HG02610 (cell line): Measurements from ENCODE around the gene SPCS3.
"Not testable (repeated sequence)": the region's sequence is repeated elsewhere in the genome, so short reads cannot be mapped to it uniquely, and the experiment has no call there.

Experiments used
- ATAC-seq: cut with Tn5 transposase; IDR thresholded peaks from one replicate; pipeline ENCODE4 v1.9.1; 2021; ENCODE audit warnings: mild to moderate bottlenecking, moderate library complexity; ENCODE audit not compliant: unreplicated experiment

The SPCS3 gene

DNA sequence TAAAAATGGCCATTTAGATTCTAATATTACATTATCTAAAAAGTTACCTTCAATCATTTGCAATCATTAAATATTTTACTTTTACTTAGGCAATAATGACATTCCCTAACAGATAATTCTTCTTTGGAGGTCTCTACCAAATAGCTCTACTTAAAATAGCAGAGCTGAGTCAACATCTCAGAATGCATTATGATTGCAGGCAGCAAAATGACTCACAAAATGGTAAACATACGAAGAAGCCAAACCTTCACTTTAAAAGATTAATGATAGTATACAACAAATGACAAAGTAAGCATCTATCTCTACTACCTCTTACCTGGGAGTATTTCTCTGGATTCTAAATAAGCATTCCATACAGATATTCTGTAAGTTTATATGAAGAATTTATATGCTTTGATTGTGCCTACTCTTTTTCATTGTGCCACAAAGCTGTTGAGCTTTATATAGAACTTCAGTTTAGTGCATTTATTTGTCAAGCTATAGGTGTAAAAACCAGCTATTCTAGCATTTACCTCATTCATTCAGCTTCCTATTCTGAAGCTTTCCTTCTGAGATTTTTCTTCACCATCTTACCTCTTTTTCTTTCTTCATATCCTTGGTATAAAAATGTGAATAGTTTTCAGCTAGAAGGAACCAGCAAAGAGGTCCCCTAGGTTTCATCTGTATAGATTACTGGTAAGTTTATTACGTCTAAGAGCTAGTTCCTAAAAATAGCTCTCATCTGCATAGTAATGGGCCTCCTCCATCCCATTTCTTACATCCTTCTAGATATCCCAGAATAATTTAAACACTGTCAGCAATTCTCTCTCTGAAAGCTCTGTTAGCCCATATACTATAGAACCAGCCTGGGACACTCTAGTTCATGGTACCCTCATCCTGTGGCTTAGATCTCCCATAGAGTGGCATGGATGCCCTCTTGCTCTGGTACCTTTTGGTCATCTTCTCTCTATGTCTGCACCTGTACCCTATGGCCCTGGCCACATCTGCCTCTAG, 17.2 kb upstream of the SPCS3 start:
- ATAC-seq, result no peak

DNA sequence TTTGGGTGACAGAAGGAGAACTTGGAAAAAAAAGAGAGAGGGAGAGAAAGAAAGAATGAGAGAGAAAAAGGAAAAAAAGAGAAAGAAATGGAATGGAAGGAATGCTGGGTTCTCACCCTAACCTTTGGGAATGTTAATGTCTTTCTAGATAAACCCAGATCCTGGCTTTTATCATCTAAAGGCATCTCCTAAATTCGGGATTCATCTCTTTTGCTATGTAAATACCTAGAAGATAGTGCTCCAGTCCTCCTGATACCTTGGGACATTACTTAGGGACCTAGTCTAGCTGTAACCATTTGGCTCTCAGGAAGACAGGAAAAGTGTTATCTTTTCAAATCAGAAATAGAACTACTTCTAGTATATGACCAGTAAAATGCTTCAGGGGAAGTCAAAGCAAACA, 15.8 kb upstream of the SPCS3 start:
- ATAC-seq, result no peak

DNA sequence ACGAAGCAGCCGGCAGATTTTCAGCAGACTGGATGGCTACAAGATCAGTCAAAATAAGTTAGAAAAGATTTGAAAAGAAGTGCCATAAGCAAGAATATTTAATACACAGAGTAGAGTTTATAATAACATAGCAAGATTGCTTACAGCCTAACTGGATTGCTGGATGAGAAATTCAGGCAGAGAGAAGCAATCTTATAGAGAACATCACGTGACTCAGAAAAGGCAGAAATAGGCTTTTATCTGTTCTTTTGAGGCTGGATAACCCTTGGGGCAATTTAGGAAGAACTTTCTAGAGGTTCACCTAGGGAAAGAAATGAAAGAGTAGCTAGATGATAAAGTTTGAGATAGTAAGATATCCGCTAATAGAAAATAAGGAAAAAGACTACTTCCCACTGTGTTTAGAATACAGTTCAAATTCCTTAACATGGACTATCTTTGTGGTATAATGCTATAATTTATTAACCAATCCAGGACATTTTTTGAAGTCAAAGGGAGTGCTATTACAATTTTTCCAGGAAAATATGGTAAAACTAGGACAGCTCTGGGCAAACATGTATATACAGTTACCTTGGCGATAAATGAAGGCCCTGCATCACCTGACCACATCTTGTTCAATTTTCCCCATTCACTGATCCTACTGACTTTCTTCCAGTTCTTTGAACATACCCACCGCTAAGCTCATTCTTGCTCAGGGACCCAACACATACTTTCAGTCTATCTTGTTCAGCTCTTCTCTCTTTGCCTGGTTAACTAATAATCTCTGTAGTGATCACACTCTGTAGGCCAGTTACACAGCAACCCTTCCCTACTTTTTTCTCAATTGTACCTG, 12.7 kb upstream of the SPCS3 start:
- ATAC-seq, result no peak

DNA sequence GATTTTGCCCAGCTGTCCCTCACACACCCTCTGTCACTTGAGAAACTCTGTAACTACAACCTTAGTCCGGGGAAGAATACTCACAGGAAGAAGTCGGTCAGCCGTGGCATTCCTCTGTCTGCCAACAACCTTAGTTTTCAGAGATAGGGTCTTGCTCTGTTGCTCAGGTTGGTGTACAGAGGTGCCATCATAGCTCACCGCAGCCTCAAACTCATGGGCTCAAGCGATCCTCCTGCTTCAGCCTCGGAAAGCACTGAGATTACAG, 12.2 kb upstream of the SPCS3 start:
- no peak for ATAC-seq

DNA sequence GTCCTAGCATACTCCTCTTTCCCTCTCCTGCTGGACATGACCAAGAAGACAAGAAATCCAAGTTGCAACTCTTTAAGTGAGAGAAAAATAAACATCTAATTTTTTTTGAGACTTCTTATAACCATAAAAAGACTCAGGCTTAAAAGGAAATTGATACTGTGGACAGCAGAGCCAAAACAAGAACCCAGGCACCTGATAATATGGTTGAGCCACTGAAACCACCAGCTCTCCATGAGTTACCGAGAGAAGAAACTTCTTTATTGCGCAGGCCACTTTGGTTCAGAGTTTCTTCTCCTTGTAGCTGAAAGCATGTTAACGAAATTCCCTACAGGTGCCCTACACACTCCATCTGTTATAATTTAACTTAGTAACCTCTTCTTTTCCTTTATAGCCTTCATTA, 11.3 kb upstream of the SPCS3 start:
- ATAC-seq, result peak; percentile 35

DNA sequence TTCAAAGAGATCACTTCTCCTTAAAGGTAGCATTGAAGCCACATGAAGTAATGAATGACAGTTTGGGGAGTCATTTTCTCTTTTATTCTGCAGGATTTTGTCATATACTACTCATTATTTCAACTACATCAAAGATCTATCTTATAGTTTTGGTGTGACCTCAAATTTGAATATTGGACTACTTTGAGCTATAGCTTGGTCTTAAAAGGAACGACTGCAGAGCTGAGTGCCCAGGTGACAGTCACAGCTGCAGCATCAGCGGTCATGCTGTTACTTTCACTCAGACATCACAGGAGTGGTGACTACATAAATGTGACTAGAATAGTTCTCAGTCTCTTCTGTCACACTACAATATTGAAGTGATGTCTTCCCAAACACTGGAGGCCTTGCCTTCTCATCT, 10.7 kb upstream of the SPCS3 start:
- peak; percentile 100 for ATAC-seq

DNA sequence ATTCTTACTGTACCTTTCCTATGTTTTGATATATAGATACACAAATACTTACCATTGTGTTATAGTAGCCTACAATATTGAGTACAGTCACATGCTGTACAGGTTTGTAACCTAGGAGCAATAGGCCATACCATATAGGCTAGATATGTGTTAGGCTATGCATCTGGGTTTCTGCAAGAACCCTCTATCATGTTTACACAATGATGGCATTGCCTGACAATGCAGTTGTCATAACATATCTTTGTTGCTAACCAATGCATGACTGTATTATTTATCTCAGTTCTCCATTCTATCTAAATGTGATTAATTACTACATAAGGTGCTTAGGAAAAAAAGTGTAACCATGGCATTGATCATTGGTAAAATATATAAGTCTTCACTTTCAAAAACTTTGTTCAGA, 10.0 kb upstream of the SPCS3 start:
- no peak for ATAC-seq

DNA sequence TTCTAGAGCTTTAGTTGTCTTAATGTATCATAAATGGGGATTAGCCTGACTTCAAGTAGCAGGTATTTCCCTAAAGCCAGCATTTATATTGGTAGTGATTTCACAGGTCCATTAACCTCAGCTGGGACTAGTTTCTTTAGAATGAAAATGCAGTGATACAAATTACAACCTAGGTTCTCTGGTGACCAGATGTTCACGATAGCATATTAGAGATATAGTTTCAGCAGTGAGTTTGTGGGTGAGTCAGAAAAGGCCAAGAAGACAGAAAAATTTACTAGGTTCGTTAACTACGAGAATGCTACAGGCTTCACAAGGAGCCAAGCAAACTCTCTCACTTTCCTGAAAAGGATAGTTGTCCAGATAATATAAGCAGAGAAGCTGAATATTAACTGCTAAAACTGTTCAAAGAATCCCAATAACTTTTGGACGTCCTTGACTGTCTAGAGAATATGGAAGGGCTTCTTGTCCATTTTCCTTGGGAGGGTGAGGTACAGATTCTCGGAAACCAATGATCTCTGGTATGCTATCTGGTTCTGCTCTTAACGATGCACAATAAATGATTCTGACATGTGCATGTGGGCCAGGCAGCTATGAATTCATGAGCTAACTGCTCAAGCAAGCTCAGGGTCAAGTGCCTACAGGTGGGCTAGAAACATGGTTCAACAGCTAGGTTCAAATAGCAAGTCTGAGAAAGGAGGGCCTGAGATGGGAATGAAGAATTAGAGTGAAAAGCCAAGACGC, 6.0 kb upstream of the SPCS3 start:
- no peak for ATAC-seq

DNA sequence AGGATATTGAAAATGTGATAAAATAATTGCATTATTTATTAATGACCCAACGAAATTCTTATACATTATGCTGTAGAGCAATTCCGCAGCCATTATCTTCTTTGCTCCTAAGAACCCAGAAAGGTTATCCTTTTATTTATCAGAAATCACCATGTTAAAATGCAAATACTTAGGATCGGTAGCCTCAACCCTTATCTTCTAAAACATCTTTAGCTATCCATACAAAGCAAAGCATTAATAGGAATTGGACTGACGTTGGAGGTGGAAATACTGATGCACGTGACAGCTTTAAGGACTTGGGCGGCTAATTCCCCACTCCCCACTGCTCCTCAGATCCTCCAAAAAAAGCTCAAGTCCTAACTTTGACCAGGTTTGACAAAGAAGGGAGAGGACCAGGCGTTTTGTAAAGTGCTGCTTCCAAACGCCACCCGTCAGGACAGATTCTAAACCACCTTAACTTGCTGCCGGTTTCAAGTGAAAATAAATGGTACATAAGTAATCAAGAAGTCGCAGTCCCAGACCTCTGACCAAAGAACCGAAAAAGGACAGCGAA, 539 bp upstream of the SPCS3 start:
- ATAC-seq, result peak; percentile 1

DNA sequence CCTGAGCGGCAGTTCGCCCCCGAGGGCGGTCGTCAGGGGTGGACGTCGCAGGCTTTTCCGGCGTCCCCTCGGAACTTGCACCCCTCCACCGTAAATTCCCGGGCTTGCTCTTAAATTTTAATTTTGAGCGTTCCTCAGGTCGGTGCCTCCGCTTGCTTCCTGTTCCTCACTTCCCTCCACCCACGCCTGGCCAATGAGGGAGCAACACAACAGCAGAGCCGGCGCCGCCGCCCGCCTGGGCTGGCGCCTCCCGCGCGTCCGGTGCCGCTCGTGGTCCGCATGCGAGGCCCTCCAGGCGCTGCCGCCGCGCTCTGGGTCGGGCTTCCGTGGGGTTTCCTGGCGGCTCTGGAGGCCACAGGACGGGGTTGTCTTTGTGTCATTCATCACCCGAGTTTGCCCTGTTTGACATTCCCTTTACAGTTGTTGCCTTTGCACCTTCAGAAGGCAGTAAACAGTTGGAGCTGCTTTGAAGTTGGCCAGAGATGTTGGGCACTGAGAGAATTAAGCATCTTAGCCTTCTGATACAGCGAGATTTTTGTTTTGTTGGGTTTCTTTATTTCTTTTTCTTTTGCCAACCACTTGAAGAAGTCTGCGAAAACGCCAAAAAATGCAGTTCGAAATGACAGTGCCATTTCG, 692 bp downstream of the SPCS3 start:
- peak; percentile 79 for ATAC-seq

DNA sequence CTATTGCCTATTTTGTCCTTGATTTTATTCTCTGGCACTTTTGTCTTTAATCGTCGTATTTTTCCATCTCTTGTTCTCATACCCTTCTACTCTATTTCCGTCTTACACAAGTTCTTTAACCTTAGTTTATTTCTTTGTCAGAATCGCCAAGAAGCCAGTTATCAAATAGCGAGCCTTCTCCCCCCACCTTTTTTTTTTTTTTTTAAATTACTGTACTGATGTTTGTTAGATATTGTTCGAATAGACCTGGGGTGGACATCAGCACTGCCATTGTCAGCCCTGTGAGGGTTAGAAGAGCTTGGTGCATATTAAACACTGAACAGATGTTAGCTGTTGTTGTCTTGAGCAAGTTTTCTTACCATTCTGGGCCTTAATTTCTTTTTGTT, 1.2 kb downstream of the SPCS3 start:
- no peak for ATAC-seq

DNA sequence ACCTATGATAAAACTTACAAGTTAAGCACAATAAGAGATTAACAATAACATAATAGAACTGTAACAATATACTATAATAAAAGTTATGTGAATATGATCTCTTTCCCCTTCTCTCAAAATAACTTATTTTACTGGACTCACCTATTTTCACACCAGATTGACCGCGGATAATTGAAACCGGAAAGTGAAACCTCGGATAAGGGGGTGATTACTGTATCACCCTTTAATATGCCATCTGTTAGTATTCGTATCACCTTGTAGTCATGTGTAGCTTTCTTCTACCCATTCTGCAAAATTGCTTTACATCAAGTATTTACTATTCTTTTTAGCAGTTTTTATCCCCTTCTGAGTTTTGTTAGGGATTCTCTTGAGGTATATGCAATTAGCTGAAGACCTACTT, 1.8 kb downstream of the SPCS3 start:
- ATAC-seq, result no peak

DNA sequence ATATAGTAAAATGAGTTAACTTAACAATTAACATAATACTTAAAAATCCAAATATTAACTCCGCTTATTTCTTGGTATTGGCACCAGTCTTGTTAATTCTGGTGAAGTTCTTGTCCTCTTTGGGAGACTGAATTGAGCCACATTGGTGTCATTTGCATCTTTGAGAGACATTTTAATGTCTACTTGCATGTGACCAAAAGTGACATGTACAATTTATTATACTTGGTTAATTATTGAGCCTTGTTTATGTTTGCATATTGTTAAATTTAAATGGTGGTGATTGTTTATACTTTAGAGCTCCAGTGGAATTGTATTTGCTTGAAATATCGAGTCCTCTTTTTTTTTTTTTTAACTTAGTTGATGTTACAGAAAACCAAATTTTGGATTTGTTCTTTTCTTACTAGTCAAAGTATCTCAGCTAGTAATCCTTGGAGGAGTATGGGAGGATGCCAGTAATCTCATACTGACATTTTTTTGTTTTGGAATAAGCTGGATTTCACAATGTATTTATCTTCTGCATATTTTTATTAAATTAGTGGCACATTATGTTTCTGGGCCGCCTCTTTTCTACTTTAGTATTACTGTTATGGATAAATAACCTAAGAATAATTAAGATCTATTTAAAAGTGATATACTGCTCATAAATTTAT, 3.9 kb downstream of the SPCS3 start:
- no peak for ATAC-seq

DNA sequence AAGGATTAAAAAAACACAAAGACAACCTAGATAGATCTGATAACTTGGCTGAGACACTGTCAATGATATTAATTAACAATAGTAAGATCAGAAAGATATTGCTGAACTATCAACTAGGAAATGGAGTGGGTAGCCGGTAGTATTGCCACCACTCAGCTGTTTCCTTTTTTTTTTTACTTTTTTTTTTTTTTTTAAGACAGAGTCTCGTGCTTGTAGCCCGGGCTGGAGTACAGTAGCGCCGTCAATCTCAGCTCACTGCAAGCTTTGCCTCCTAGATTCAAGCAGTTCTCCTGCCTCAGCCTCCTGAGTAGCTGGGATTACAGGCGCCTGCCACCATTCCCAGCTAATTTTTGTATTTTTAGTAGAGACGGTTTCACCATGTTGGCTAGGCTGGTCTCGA, 5.1 kb downstream of the SPCS3 start:
- not testable (repeated sequence) for ATAC-seq

DNA sequence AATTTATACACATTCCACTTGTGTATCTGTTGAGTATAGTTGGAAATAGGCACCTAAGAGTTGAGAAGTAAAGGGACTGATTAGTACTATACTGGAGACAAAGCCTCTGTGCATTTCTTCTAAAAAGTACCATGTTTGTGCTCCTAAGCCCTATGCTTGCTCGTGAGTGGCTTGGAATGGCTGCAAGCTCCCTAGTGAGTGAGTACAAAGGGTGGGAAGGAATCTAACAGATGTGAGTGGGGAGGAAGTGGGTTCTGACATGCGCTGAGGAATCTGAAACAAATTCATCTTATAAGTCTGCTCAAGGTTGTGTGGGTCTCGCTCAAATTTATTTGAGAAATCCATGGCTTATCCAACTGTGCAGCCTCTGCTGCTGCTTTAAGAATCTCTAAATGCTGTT, 13.3 kb downstream of the SPCS3 start:
- ATAC-seq, result no peak

DNA sequence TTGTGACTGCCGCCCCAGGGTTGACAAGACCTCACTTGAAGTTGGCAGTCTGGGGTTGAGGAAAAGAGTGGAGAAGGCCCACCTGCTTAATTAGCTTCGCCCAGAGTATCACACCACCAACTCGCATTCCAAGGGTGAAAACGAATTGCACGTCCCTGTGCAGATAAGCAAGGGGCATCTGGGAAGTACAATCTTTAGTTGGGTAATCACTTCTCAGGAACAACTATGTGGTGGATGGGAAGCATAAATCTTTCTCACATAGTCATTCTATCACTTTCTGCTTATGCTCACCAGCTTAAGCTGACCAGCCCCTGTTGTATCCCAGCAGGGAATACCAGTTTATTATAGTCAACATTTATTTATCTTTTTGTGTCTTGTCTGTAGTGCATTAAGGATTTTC, 14.3 kb downstream of the SPCS3 start:
- ATAC-seq, result no peak

DNA sequence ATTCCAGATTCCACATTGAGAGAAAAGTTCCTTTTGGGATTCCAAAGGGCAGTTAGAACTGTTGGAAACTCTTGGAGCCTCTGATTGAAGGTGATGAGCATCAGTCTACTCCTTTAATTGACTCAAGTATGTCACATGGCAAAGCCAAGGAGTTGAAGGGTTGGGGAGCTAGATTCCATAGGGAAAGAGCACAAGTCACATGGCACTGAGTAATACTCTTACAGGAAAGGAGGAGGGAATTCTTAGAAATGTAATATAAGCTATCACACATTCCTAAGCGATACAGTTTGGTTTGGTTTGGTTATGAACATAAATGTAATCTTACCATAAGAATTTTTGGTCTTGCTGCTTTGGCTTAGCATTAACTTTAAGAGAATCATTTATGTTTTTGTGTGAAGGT, 15.7 kb downstream of the SPCS3 start:
- no peak for ATAC-seq

DNA sequence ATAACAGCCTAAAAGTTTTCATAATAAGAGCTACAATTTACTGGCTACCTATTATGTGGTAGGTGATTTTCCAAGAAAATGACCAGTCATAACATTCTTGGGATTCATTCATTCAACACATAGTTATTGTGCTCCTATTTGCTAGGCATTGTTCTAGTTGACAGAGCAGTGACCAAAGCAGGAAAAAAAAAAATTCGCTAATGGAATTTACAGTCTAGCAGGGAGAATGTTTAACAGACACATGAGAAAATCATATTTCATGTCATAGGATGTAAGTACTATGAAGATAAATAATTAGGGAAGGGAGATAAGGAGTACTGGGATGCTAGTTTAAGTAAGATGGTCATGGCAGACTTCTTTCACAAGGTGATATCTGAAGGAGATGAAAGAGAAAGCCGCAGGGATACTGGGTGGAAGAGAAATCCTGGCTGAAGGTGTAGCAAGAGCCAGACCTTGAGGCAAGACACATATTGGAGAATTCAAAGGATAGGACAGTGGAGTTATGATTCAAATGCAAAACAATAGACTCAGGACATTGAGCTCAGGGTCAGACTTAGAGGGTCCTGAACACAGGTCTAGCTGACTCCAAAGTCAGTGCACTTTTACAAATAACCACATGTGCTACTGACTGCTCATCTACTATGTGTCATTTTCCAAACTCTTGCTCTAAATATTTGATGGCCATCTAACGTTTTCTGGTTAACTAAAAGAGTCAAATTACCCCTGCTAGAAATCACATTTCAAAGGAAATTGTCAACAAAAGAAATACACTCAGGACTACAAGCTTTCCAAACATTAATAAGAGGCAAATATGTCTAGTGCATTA, 20.4 kb downstream of the SPCS3 start:
- ATAC-seq, result no peak
